GM06990 (cell line): ENCODE data around the gene MT2A.

Experiments
- DNase-seq: peaks from one replicate; pipeline ENCODE4 v3.0.0-alpha.2; 2011; ENCODE audit not compliant: insufficient read length; ENCODE audit errors: extremely low read depth
- H3K27me3 ChIP-seq: replicated peaks from 2 replicates; pipeline ENCODE4 v1.6.0; 2011; ENCODE audit warnings: low read length; ENCODE audit not compliant: control insufficient read depth, insufficient read depth
- H3K36me3 ChIP-seq: 2 replicates; pipeline ENCODE4 v1.5.1; 2011; ENCODE audit warnings: low read length; ENCODE audit not compliant: control insufficient read depth, insufficient read depth
- H3K4me3 ChIP-seq: replicated peaks from 2 replicates; pipeline ENCODE4 v1.5.1; 2011; ENCODE audit warnings: low read depth, mild to moderate bottlenecking, control low read depth, low read length
- TF ChIP-seq, protein P1 (sequence below): IDR thresholded peaks from 2 replicates; pipeline ENCODE4 v1.5.1; 2011; ENCODE audit warnings: low read length, control low read depth, mild to moderate bottlenecking, inconsistent platforms; ENCODE audit not compliant: insufficient read depth, poor library complexity, severe bottlenecking

Gene MT2A

DNA sequence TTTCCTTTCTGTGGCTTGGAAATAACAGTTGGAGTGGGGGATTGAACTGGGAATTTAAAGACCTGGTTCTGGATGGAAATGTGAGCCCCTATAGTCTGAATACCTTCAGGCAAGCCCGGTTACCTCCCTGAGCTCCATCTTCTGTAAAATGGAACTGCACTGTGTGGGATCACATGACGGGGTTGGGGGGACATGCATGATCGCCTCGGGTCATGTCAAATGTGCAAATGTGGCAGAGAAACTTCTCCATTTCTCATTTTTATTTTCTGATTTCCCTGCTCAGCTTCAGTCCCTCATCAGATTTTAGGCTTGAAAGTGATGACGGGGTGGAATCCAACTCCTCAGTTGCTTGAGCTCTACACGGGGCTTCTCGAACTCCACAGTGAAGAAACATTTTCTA, 44.8 kb downstream of the MT2A start:
- Histone ChIP-seq H3K27me3 (peaks cover 5% of the 10 kb centered on the region), H3K4me3 (no peak overlapping the region), H3K36me3 (no peaks in the 10 kb centered on the region)
- TF ChIP-seq, protein P1, sequence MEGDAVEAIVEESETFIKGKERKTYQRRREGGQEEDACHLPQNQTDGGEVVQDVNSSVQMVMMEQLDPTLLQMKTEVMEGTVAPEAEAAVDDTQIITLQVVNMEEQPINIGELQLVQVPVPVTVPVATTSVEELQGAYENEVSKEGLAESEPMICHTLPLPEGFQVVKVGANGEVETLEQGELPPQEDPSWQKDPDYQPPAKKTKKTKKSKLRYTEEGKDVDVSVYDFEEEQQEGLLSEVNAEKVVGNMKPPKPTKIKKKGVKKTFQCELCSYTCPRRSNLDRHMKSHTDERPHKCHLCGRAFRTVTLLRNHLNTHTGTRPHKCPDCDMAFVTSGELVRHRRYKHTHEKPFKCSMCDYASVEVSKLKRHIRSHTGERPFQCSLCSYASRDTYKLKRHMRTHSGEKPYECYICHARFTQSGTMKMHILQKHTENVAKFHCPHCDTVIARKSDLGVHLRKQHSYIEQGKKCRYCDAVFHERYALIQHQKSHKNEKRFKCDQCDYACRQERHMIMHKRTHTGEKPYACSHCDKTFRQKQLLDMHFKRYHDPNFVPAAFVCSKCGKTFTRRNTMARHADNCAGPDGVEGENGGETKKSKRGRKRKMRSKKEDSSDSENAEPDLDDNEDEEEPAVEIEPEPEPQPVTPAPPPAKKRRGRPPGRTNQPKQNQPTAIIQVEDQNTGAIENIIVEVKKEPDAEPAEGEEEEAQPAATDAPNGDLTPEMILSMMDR = no peak
- no peak for DNase-seq

DNA sequence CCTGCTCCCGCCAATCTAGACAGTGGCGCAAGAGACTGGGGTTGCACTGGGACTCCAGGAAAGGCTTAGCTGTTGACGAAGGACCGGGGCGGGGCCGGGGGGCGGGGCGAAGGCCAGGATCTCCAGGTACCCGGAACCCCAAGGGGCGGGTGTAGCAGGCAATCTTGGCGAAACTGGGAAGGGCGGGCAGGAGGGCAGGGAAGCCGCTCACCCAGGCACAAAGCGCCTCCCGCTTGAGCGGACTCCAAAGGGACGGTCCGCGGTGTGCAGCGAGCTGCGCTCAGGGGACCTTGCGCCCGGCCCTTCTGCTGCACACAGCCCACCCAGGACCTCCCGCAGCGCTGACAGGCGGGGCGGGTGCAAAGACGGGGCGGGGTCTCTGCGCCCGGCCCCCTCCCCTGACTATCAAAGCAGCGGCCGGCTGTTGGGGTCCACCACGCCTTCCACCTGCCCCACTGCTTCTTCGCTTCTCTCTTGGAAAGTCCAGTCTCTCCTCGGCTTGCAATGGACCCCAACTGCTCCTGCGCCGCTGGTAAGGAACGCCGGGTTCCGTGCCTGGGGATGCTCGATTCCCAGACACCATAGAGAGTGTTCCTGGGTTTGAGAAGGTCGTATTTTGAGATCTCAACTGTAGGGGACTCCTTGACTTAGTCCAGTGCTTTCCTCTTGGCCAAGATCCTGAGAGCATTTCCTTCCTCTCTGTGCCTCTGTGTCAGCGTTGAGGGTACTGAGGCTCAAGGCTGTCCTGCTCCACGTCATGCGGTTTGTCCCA, 49.4 kb downstream of the MT2A start, which contains the start of gene MT1F:
Gene MT1F (plus strand): TSS at position 405 of the 772 bp plus-strand sequence. CDS start 100 bp downstream, at position 505.
- peaks cover 3% of the 10 kb centered on the region for H3K27me3 ChIP-seq
- peak within 1 kb of the TSS; percentile 70 for H3K4me3 ChIP-seq
- no peaks in the 10 kb centered on the region for H3K36me3 ChIP-seq
- TF ChIP-seq, protein P1 = no peak
- peak; percentile 25 for DNase-seq

- peak overlapping the region; percentile 70 for H3K4me3 ChIP-seq
These were observed 50.0 kb downstream of the MT2A start for GRCh38 chr16:56658327-56658875.

More at GRCh38 chr16:56658327-56658875, 50.0 kb downstream of the MT2A start:
- no peak for DNase-seq
- TF ChIP-seq, protein P1 = no peak
- Histone ChIP-seq H3K27me3 (peaks cover 3% of the 10 kb centered on the region), H3K36me3 (no peaks in the 10 kb centered on the region)
